ENCODE data around the gene TMSB4X.

TMSB4X gene

DNA sequence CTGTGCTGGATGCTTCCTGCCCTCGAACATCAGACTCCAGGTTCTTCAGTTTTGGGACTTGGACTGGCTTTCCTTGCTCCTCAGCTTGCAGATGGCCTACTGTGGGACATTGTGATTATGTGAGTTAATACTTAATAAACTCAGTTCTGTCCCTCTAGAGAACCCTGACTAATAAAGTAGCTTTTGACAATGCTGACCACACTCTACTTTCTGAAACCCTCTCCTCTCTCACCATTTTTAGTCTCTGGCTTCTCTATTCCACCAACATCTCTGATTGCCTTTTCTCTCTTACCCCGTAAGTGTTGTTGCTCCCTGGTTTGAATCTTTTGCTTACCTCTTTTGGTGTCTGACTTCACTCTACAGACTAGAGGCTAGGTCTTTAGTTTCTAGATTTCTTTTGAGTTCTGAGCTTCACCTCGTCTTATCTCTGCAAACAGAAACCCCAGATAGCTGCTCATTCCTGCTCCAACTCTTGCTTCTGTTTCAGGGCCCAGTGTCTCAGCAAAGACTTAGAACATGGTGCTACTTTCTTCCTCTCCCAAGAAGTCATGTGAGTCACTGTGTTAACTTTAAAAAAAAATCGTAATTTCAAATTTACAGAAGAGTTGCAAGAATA is 11.4 kb downstream of the TMSB4X start:
- H3K9me2 ChIP-seq (replicated peaks; ENCODE audit: control insufficient read depth, low read length), result no peaks in the 10 kb centered on the region
- no peaks in the 10 kb centered on the region for H3F3A ChIP-seq (ENCODE audit: control insufficient read depth, insufficient read depth)
- H3K79me2 ChIP-seq (ENCODE audit: control insufficient read depth, low read length), result no peaks in the 10 kb centered on the region
- no peak overlapping the region for H3K4me3 ChIP-seq (ENCODE audit: low read length)
- no peak for TF ChIP-seq EZH2phosphoT487 (IDR thresholded peaks at IDR 0.05; ENCODE audit: borderline replicate concordance, low read length)
- TF ChIP-seq, protein P1, sequence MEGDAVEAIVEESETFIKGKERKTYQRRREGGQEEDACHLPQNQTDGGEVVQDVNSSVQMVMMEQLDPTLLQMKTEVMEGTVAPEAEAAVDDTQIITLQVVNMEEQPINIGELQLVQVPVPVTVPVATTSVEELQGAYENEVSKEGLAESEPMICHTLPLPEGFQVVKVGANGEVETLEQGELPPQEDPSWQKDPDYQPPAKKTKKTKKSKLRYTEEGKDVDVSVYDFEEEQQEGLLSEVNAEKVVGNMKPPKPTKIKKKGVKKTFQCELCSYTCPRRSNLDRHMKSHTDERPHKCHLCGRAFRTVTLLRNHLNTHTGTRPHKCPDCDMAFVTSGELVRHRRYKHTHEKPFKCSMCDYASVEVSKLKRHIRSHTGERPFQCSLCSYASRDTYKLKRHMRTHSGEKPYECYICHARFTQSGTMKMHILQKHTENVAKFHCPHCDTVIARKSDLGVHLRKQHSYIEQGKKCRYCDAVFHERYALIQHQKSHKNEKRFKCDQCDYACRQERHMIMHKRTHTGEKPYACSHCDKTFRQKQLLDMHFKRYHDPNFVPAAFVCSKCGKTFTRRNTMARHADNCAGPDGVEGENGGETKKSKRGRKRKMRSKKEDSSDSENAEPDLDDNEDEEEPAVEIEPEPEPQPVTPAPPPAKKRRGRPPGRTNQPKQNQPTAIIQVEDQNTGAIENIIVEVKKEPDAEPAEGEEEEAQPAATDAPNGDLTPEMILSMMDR (IDR thresholded peaks at IDR 0.05; ENCODE audit: low read depth, low read length, poor library complexity, severe bottlenecking), result no peak
- no peaks in the 10 kb centered on the region for H4K20me1 ChIP-seq (ENCODE audit: control insufficient read depth, insufficient read depth, low read depth, low read length)
- H3K4me1 ChIP-seq (ENCODE audit: control insufficient read depth, low read length), result peaks cover 29% of the 10 kb centered on the region
- no peak overlapping the region for H3K4me2 ChIP-seq (ENCODE audit: low read length)
- no peak overlapping the region for H3K27ac ChIP-seq (ENCODE audit: low read depth, low read length)
- H3K36me3 ChIP-seq (ENCODE audit: control insufficient read depth, low read length), result no peaks in the 10 kb centered on the region
- H3K27me3 ChIP-seq (ENCODE audit: control insufficient read depth, low read length), result no peaks in the 10 kb centered on the region
- H3K9me3 ChIP-seq (ENCODE audit: control insufficient read depth, insufficient read depth, low read length), result no peaks in the 10 kb centered on the region

DNA sequence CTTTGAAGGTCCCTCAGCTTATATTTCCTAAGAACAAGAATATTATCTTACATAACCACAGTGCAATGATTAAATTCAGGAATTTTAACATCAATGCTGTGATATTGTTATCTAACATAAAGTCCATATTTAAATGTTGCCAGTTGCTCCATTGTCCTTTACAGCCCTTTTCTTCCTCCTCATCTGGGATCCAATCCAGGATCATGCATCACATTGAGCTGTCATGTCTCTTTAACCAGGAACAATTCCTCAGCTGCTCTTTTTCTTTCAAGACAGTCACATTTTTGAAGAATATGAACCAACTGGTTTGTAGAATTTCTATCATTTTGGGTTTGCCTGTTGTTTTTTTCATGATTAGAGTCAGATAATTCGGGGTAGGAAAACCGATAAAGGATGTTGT is 12.0 kb downstream of the TMSB4X start:
- H3K27me3 ChIP-seq (ENCODE audit: control insufficient read depth, low read length), result no peaks in the 10 kb centered on the region
- H3K4me1 ChIP-seq (ENCODE audit: control insufficient read depth, low read length), result peaks cover 29% of the 10 kb centered on the region
- H3K79me2 ChIP-seq (ENCODE audit: control insufficient read depth, low read length), result no peaks in the 10 kb centered on the region
- no peak overlapping the region for H3K4me2 ChIP-seq (ENCODE audit: low read length)
- no peaks in the 10 kb centered on the region for H3F3A ChIP-seq (ENCODE audit: control insufficient read depth, insufficient read depth)
- no peaks in the 10 kb centered on the region for H4K20me1 ChIP-seq (ENCODE audit: control insufficient read depth, insufficient read depth, low read depth, low read length)
- no peaks in the 10 kb centered on the region for H3K36me3 ChIP-seq (ENCODE audit: control insufficient read depth, low read length)
- H3K4me3 ChIP-seq (ENCODE audit: low read length), result no peak overlapping the region
- no peak overlapping the region for H3K27ac ChIP-seq (ENCODE audit: low read depth, low read length)
- H3K9me3 ChIP-seq (ENCODE audit: control insufficient read depth, insufficient read depth, low read length), result no peaks in the 10 kb centered on the region
- H3K9me2 ChIP-seq (replicated peaks; ENCODE audit: control insufficient read depth, low read length), result no peaks in the 10 kb centered on the region
- TF ChIP-seq EZH2phosphoT487 (IDR thresholded peaks at IDR 0.05; ENCODE audit: borderline replicate concordance, low read length), result no peak
- TF ChIP-seq, protein P1 (IDR thresholded peaks at IDR 0.05; ENCODE audit: low read depth, low read length, poor library complexity, severe bottlenecking), result no peak

DNA sequence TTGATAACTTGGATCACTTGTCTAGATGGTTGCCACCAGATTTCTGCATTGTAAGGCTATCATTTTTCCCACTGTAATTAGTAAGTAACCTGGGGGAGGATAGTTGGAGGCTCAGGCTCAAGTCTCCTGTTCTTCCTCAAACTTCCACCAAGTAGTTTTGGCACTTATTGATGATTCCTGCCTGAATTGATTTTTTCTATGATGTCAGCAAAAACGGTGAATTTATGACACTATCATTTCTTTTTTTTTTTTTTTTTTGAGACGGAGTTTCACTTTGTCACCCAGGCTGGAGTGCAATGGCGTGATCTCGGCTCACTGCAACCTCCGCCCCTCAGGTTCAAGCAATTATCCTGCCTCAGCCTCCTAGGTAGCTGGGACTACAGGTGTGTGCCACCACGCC is 12.4 kb downstream of the TMSB4X start:
- Histone ChIP-seq H3K4me1 (ENCODE audit: control insufficient read depth, low read length) (peaks cover 25% of the 10 kb centered on the region), H4K20me1 (ENCODE audit: control insufficient read depth, insufficient read depth, low read depth, low read length) (no peaks in the 10 kb centered on the region), H3K4me2 (ENCODE audit: low read length) (no peak overlapping the region), H3K9me3 (ENCODE audit: control insufficient read depth, insufficient read depth, low read length) (no peaks in the 10 kb centered on the region), H3K4me3 (ENCODE audit: low read length) (no peak overlapping the region), H3K9me2 (replicated peaks; ENCODE audit: control insufficient read depth, low read length) (no peaks in the 10 kb centered on the region), H3K27ac (ENCODE audit: low read depth, low read length) (no peak overlapping the region), H3K27me3 (ENCODE audit: control insufficient read depth, low read length) (no peaks in the 10 kb centered on the region), H3F3A (ENCODE audit: control insufficient read depth, insufficient read depth) (no peaks in the 10 kb centered on the region), H3K79me2 (ENCODE audit: control insufficient read depth, low read length) (no peaks in the 10 kb centered on the region), H3K36me3 (ENCODE audit: control insufficient read depth, low read length) (no peaks in the 10 kb centered on the region)
- TF ChIP-seq, protein P1 (IDR thresholded peaks at IDR 0.05; ENCODE audit: low read depth, low read length, poor library complexity, severe bottlenecking), result no peak
- TF ChIP-seq EZH2phosphoT487 (IDR thresholded peaks at IDR 0.05; ENCODE audit: borderline replicate concordance, low read length), result no peak
